Karpas-422 (cell line): Measurements from ENCODE around the gene LIPC. TPM values are rescaled to one million over a fixed set of nuclear protein-coding genes. Genes with fewer than 3 reads are reported as not detected.

Source experiments
- DNase-seq: peaks from one replicate; pipeline ENCODE4 v3.0.0-alpha.2; 2015
- H2AFZ ChIP-seq: fragments of 200-600 bp; sonication (generic); 2 replicates; pipeline ENCODE4 v1.6.1; 2014; ENCODE audit warnings: antibody characterized with exemption, low read length, mixed read lengths
- H3K27ac ChIP-seq: fragments of 200-600 bp; sonication (generic); 2 replicates; pipeline ENCODE4 v1.5.1; 2014; ENCODE audit warnings: mild to moderate bottlenecking, low read length, moderate library complexity
- H3K27me3 ChIP-seq: fragments of 200-600 bp; sonication (generic); 2 replicates; pipeline ENCODE4 v1.6.1; 2014; ENCODE audit warnings: low read length, mixed read lengths
- H3K36me3 ChIP-seq: fragments of 200-600 bp; sonication (generic); 2 replicates; pipeline ENCODE4 v1.6.1; 2014; ENCODE audit warnings: low read length, mixed read lengths; ENCODE audit not compliant: insufficient read depth
- H3K4me1 ChIP-seq: fragments of 200-600 bp; sonication (generic); 2 replicates; pipeline ENCODE4 v1.6.1; 2014; ENCODE audit warnings: mild to moderate bottlenecking, low read length, mixed read lengths
- H3K4me2 ChIP-seq: fragments of 200-600 bp; sonication (generic); 2 replicates; pipeline ENCODE4 v1.6.1; 2014; ENCODE audit warnings: low read length, low read depth, mild to moderate bottlenecking; ENCODE audit not compliant: poor library complexity, severe bottlenecking
- H3K4me3 ChIP-seq: fragments of 200-600 bp; sonication (generic); 2 replicates; pipeline ENCODE4 v1.5.1; 2014; ENCODE audit warnings: mild to moderate bottlenecking, antibody characterized with exemption, low read length, mixed read lengths
- H3K79me2 ChIP-seq: fragments of 200-600 bp; sonication (generic); 2 replicates; pipeline ENCODE4 v1.6.1; 2014; ENCODE audit warnings: mild to moderate bottlenecking, low read length, mixed read lengths
- H3K9ac ChIP-seq: fragments of 200-600 bp; sonication (generic); 2 replicates; pipeline ENCODE4 v1.6.0; 2014; ENCODE audit warnings: low read length
- H3K9me2 ChIP-seq: fragments of 200-600 bp; sonication (generic), shearing (Covaris generic); replicated peaks from 2 replicates; pipeline ENCODE4 v1.6.0; 2014; ENCODE audit warnings: mild to moderate bottlenecking, low read length, moderate library complexity; ENCODE audit not compliant: insufficient read depth
- H3K9me3 ChIP-seq: fragments of 300-700, 200-600 bp; sonication (generic); 2 replicates; pipeline ENCODE4 v1.6.1; 2014; ENCODE audit warnings: low read length, mixed read lengths
- H4K20me1 ChIP-seq: fragments of 200-600 bp; sonication (generic); 2 replicates; pipeline ENCODE4 v1.6.1; 2014; ENCODE audit warnings: mild to moderate bottlenecking, antibody characterized with exemption, low read length, low read depth; ENCODE audit not compliant: insufficient read depth
- total RNA-seq: library from RNA; depleted of rRNA; stranded (reverse); fragments of >200 nt; shearing (Covaris generic); gene quantifications from 2 replicates; pipeline ENCODE4 v1.2.3, GENCODE V29; 2014; ENCODE audit warnings: low replicate concordance

LIPC gene
- total RNA-seq, 1 experiment from 2014 or later = not detected

DNA sequence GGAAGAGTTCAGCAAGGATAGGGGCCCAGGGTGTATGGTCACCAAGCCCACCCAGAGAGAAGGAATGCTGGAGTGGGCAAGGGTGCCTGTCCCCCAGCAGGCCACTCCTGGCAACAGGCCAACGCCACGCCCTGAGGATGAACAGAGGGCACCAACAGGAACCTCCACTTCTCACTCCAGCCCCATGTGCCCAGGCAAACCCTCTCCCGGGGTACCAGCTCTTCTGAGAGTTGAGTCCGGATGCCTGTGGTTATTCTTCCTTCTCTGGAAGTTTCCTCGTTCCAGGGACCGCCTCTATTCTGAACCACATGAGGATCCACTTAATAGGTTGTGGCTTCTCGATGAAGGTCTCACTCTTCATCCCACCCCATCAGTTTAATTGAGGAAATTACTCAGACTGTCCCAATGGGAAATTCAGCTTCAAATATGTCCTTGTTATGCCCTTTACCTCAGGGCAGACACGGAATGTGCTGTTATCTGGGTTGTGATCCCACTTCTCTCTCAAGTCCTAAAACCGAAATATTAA is 114.3 kb downstream of the LIPC start:
- no peaks in the 10 kb centered on the region for H3K36me3 ChIP-seq
- no peaks in the 10 kb centered on the region for H3K9me3 ChIP-seq
- no peaks in the 10 kb centered on the region for H4K20me1 ChIP-seq
- no peak overlapping the region for H3K4me2 ChIP-seq
- no peak overlapping the region for H3K27ac ChIP-seq
- H3K27me3 ChIP-seq = no peaks in the 10 kb centered on the region
- H2AFZ ChIP-seq = no peak overlapping the region
- no peak for DNase-seq
- H3K9me2 ChIP-seq = no peaks in the 10 kb centered on the region
- H3K9ac ChIP-seq = no peak overlapping the region
- H3K4me3 ChIP-seq = no peak overlapping the region
- no peaks in the 10 kb centered on the region for H3K4me1 ChIP-seq
- H3K79me2 ChIP-seq = no peaks in the 10 kb centered on the region

DNA sequence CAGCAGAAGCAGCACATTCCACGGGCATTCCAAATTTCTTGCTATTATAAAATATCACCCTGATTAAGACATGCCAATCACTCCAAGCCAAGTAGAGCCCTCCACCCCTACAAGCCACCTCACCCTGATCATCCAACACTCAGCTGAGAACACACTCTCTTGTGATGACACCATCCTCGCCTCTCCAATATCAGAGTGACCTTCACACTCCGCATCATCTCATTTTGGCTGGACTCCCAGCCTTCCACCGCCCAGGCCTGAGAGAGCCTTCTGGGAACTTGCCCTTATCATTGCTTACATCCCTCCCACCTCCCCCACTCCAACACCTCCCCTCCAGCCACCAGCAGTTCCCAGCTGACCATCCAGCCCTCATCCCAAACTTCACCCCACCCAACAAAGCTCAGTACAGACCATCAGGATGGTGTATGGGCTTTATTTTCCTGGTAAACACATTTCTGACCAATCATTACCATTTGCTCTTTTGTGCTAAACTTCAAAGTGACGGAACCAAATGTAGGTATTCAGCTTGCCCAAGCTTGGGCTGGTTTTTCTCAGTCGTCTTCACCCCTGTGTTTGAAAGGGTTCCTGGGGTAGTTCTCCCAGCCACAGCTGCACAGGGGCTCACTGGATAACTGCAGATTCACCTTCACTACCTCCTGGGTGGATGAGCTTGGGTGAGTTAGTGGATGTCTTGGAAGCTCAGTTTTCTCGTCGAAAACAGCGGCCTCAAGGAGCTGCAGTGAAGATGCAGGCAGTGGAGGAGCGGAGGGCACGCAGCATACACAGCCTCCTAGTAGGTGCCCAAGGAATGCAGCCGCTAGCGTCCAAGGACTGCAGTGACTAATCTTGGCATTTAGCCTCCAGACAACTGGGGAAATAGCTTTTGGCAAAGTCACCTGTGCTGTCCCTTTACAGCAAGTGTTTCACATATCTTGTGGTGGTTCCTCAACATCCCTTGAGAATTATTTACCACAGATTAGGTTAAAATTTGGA is 115.1 kb downstream of the LIPC start:
- H3K79me2 ChIP-seq = no peaks in the 10 kb centered on the region
- DNase-seq = no peak
- no peaks in the 10 kb centered on the region for H3K9me2 ChIP-seq
- H3K9ac ChIP-seq = no peak overlapping the region
- H3K9me3 ChIP-seq = no peaks in the 10 kb centered on the region
- no peaks in the 10 kb centered on the region for H4K20me1 ChIP-seq
- no peak overlapping the region for H3K4me3 ChIP-seq
- no peak overlapping the region for H3K4me2 ChIP-seq
- H3K27me3 ChIP-seq = no peaks in the 10 kb centered on the region
- no peaks in the 10 kb centered on the region for H3K4me1 ChIP-seq
- no peaks in the 10 kb centered on the region for H3K36me3 ChIP-seq
- H3K27ac ChIP-seq = no peak overlapping the region
- no peak overlapping the region for H2AFZ ChIP-seq

DNA sequence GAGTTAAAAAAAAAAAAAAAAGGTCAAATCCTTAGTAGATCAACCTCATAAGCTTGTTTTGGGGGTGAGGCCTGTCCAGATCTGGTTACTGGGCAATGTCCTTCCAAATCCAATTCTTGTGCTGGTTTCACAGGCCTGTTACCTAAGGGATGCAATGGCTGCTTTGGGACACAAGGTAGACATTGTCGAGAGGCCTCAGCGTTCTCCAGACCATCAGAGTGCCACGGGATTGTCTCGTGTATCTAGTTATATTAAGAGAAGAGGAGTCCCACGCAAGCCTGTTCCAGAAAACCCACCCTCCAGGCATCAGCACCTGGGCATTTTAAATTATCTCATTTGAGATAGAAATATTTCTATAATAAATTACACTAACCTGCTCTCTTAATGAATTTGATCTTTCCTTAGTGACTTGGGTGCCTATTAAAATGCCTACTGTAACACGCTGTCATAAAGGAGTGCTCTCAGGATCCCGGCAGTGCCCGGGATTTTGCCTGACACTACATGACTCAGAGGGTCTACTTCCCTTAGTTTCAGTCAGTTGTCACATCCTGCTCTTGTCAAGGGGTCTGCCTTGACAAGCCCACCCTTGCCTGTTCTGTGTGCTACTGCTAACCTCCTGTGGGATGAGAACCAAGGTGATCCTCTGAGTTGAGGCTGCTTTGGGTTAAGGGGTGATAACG is 116.0 kb downstream of the LIPC start:
- Histone ChIP-seq H3K9ac (no peak overlapping the region), H3K27ac (no peak overlapping the region), H3K4me2 (no peak overlapping the region)

DNA sequence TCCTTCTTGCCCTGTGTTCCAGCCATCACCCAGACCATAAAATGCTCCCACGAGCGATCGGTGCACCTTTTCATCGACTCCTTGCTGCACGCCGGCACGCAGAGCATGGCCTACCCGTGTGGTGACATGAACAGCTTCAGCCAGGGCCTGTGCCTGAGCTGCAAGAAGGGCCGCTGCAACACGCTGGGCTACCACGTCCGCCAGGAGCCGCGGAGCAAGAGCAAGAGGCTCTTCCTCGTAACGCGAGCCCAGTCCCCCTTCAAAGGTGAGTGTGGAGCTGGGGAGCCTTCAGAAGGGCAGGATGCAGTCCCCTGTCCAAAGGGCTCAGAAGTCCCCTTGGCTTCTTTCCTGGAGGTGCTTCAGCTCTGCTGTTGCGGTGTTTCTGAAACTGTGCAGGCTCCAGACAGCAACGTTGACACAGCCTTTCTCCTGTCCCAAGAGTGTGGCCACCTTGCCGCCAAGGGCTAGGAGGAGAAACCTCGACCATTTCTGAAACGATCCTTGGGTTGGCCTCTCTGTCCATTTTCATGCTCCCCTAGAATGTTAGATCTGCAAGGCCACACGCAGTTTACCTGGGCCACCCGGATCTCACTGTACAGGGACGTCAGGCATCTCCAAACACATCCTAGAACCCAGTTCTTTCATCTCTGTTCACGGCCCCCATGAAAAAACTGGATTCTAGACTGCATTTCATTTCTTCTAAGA is 116.7 kb downstream of the LIPC start:
- no peaks in the 10 kb centered on the region for H3K36me3 ChIP-seq
- no peak for DNase-seq
- no peak overlapping the region for H2AFZ ChIP-seq
- H3K9me3 ChIP-seq = no peaks in the 10 kb centered on the region
- no peak overlapping the region for H3K9ac ChIP-seq
- no peak overlapping the region for H3K27ac ChIP-seq
- H3K4me3 ChIP-seq = no peak overlapping the region
- H3K27me3 ChIP-seq = no peaks in the 10 kb centered on the region
- H3K4me1 ChIP-seq = no peaks in the 10 kb centered on the region
- H3K79me2 ChIP-seq = no peaks in the 10 kb centered on the region
- no peaks in the 10 kb centered on the region for H4K20me1 ChIP-seq
- H3K4me2 ChIP-seq = no peak overlapping the region
- no peaks in the 10 kb centered on the region for H3K9me2 ChIP-seq

More for the DNA sequence above, 116.0 kb downstream of the LIPC start:
- Histone ChIP-seq H4K20me1 (no peaks in the 10 kb centered on the region), H3K9me2 (no peaks in the 10 kb centered on the region), H3K79me2 (no peaks in the 10 kb centered on the region), H3K27me3 (no peaks in the 10 kb centered on the region), H3K4me3 (no peak overlapping the region), H2AFZ (no peak overlapping the region), H3K4me1 (no peaks in the 10 kb centered on the region), H3K9me3 (no peaks in the 10 kb centered on the region), H3K36me3 (no peaks in the 10 kb centered on the region)
- no peak for DNase-seq

DNA sequence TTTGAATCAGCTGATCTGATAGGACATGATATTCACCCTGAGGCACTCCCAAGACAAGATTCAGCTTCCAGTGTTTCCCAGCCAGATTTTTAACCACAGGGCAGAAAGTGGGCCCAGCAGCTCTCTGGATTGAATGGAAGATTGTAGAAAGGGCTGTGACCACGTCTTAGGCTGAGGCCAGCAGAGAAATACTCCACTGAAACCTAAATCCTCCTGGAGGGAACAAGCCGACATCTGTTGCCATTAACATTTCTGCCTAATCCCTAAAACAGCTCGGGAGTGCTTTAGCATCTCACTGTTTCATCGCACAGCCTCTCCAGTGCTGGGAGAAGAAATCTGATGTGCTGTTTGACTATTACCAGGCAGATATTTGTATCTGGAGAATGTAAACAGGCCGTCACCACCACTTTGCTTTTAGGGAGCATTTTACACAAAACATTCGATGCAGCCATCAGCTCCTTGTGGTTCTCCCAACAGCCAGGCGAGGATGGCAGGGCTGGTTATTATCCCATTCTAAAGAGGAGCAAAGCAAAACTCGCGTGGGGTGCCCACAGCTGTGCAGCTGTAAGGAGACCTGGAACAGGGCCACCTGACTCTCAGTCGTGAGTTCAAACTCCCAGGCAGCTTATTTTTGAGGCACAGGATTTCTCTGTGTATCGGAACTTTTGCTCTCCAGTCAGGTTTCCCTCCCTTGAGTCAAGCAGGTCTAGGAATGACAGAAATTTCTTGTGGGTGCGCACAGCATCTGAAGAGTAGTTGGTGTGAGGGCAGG is 117.4 kb downstream of the LIPC start:
- no peak overlapping the region for H2AFZ ChIP-seq
- no peaks in the 10 kb centered on the region for H3K4me1 ChIP-seq
- H3K9ac ChIP-seq = no peak overlapping the region
- no peaks in the 10 kb centered on the region for H3K36me3 ChIP-seq
- no peaks in the 10 kb centered on the region for H3K79me2 ChIP-seq
- no peaks in the 10 kb centered on the region for H3K9me3 ChIP-seq
- no peaks in the 10 kb centered on the region for H3K9me2 ChIP-seq
- no peaks in the 10 kb centered on the region for H3K27me3 ChIP-seq
- no peak for DNase-seq
- H4K20me1 ChIP-seq = no peaks in the 10 kb centered on the region
- no peak overlapping the region for H3K27ac ChIP-seq
- no peak overlapping the region for H3K4me3 ChIP-seq
- H3K4me2 ChIP-seq = no peak overlapping the region

DNA sequence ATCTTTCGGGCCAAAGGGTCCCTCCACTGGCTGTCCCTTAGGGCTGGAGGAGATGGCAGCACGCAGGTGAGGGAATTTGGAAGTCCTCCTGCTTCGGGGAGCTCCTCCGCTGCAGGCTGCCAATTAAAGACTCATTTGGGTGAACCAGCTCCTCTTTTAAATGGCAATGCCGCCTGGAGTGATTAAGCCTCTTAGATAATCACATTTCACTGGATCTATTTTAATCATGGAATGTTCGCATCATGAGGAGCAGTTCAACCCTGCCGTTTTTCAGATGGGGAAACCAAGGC is 117.9 kb downstream of the LIPC start:
- Histone ChIP-seq H3K27me3 (no peaks in the 10 kb centered on the region), H3K36me3 (no peaks in the 10 kb centered on the region), H3K4me2 (no peak overlapping the region), H3K9me2 (no peaks in the 10 kb centered on the region), H3K79me2 (no peaks in the 10 kb centered on the region), H3K4me1 (no peaks in the 10 kb centered on the region), H3K27ac (no peak overlapping the region), H3K4me3 (no peak overlapping the region), H3K9ac (no peak overlapping the region), H4K20me1 (no peaks in the 10 kb centered on the region), H2AFZ (no peak overlapping the region), H3K9me3 (no peaks in the 10 kb centered on the region)
- DNase-seq = no peak

DNA sequence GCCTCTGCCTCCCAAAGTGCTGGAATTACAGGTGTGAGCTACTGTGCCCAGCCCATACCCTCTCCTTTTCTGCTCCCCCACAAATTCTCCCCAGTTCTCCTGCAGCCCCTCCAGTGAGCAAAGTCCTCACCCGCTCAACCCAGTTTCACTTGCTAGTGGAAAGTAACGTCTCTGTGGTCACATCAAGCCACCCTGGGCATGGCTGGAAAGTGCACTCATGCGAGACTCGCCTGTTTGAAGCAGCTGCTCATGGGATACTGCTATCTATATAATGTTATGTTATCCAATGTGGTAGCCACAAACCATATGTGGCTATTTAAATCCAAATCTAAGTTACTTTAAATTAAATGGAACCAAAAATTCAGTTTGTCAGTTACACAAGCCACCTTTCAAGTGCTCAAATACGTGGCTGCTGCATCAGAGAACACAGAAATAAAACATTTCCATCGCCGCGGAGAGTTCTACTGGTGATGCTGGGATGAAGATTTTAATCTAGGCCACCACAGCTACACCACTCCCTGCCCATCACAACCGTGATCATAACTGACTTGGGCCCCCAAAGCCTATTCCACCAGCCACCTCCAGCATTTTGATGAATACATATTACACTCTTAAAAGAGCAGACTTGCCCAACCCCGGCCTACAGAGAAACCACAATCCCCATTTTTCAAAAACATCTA is 119.4 kb downstream of the LIPC start:
- Histone ChIP-seq H3K27me3 (no peaks in the 10 kb centered on the region), H3K9me3 (no peaks in the 10 kb centered on the region), H4K20me1 (no peaks in the 10 kb centered on the region), H3K36me3 (no peaks in the 10 kb centered on the region), H2AFZ (no peak overlapping the region), H3K4me2 (no peak overlapping the region), H3K9ac (no peak overlapping the region), H3K4me1 (no peaks in the 10 kb centered on the region), H3K9me2 (no peaks in the 10 kb centered on the region), H3K27ac (no peak overlapping the region), H3K4me3 (no peak overlapping the region), H3K79me2 (no peaks in the 10 kb centered on the region)
- no peak for DNase-seq
